Measurements from ENCODE around the gene TMEM237.

TMEM237 gene

DNA sequence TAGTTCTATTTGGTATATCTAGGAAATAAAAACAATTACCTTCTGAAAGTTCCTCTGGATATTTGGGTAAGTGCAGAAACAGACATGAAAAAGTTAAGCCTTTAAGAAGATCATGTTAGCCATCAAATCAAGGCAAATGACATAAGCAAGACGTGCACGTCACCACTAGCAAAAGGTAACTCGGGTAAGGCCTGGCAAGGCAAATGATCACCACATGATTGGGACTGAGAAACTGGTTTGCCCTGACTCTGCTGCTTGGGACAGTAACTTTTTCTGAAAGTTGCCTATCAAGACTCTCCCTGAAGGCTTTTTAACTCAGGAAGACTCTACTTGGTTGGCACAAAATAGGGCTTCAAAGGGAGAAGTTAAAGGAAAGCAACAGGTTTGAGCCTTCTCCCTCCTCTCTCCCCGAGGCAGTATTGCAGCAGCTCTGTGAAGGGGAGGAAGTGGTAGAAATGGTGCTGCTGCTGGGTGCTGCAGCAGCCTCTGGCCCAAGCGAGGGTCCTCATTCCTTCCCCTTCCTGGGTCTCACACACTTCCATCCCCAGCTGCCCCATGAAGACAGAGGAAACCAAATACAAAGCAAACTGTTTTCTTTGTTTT lies 17.1 kb upstream of the TMEM237 start:
- H2AFZ ChIP-seq (ENCODE audit: low read depth): no peak overlapping the region
- no peaks in the 10 kb centered on the region for H3K27me3 ChIP-seq (ENCODE audit: insufficient read depth, low read depth)
- no peak overlapping the region for H3K9ac ChIP-seq
- no peak overlapping the region for H3K4me2 ChIP-seq
- TF ChIP-seq CTCF (conservative IDR thresholded peaks at IDR 0.05; ENCODE audit: low read depth, low read length): no peak
- no peak overlapping the region for H3K4me3 ChIP-seq (IDR thresholded peaks at IDR 0.05; ENCODE audit: insufficient read depth, low read depth, low read length)
- H4K20me1 ChIP-seq (ENCODE audit: insufficient read depth): no peaks in the 10 kb centered on the region
- H3K27ac ChIP-seq: no peak overlapping the region
- H3K4me1 ChIP-seq (ENCODE audit: low read depth, poor library complexity, severe bottlenecking): no peaks in the 10 kb centered on the region
- H3K79me2 ChIP-seq (ENCODE audit: insufficient read depth, low read depth): no peaks in the 10 kb centered on the region
- H3K36me3 ChIP-seq (ENCODE audit: insufficient read depth): no peaks in the 10 kb centered on the region

DNA sequence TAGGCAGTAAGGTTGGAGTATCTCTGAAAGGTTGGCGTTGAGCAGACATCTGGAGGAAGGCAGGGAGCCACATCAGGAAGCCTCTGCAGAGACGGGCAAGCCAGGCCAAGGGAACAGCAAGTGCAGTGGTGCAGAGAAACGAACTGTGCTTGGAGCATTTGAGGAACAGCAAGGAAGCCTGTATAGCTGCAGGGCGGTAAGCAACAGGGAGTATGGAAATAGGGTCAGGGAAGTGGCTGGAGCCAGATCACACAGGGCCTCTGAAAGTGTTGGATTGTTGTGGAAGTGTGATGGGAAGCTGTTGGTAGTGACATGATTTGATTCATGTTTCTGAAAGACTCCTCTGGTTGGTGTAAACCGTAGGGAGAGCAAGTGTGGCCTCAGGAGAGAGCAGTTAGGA lies 13.4 kb upstream of the TMEM237 start:
- H3K36me3 ChIP-seq (ENCODE audit: insufficient read depth): no peaks in the 10 kb centered on the region
- H3K4me1 ChIP-seq (ENCODE audit: low read depth, poor library complexity, severe bottlenecking): no peaks in the 10 kb centered on the region
- H3K27ac ChIP-seq: no peak overlapping the region
- H3K79me2 ChIP-seq (ENCODE audit: insufficient read depth, low read depth): no peaks in the 10 kb centered on the region
- no peaks in the 10 kb centered on the region for H3K27me3 ChIP-seq (ENCODE audit: insufficient read depth, low read depth)
- no peak overlapping the region for H3K4me2 ChIP-seq
- no peak for TF ChIP-seq CTCF (conservative IDR thresholded peaks at IDR 0.05; ENCODE audit: low read depth, low read length)
- no peak overlapping the region for H2AFZ ChIP-seq (ENCODE audit: low read depth)
- H3K9ac ChIP-seq: no peak overlapping the region
- no peak overlapping the region for H3K4me3 ChIP-seq (IDR thresholded peaks at IDR 0.05; ENCODE audit: insufficient read depth, low read depth, low read length)
- H4K20me1 ChIP-seq (ENCODE audit: insufficient read depth): no peaks in the 10 kb centered on the region

DNA sequence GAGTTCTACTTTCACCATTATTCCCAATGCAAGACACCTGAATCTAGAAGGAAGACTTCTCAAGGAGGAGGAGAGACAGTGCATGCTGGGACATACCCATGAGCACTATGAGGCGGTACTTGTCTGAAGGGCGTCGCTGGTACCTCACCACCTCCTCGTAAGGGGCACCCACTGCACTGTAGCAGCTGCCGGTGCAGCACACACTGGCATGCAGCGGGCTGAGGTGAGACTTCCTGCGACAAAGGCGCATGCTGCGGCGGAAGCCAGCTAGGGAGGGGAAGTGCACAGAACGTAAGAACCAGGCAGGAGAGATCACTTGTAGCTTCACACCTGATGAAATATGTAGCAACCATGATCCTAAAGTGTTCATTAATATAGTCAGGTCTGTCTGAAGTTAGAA lies 12.8 kb upstream of the TMEM237 start:
- Histone ChIP-seq H3K36me3 (ENCODE audit: insufficient read depth) (no peaks in the 10 kb centered on the region), H4K20me1 (ENCODE audit: insufficient read depth) (no peaks in the 10 kb centered on the region), H3K4me2 (no peak overlapping the region), H3K79me2 (ENCODE audit: insufficient read depth, low read depth) (no peaks in the 10 kb centered on the region), H2AFZ (ENCODE audit: low read depth) (no peak overlapping the region), H3K27me3 (ENCODE audit: insufficient read depth, low read depth) (no peaks in the 10 kb centered on the region), H3K4me1 (ENCODE audit: low read depth, poor library complexity, severe bottlenecking) (no peaks in the 10 kb centered on the region), H3K9ac (no peak overlapping the region), H3K27ac (no peak overlapping the region), H3K4me3 (IDR thresholded peaks at IDR 0.05; ENCODE audit: insufficient read depth, low read depth, low read length) (no peak overlapping the region)
- no peak for TF ChIP-seq CTCF (conservative IDR thresholded peaks at IDR 0.05; ENCODE audit: low read depth, low read length)

DNA sequence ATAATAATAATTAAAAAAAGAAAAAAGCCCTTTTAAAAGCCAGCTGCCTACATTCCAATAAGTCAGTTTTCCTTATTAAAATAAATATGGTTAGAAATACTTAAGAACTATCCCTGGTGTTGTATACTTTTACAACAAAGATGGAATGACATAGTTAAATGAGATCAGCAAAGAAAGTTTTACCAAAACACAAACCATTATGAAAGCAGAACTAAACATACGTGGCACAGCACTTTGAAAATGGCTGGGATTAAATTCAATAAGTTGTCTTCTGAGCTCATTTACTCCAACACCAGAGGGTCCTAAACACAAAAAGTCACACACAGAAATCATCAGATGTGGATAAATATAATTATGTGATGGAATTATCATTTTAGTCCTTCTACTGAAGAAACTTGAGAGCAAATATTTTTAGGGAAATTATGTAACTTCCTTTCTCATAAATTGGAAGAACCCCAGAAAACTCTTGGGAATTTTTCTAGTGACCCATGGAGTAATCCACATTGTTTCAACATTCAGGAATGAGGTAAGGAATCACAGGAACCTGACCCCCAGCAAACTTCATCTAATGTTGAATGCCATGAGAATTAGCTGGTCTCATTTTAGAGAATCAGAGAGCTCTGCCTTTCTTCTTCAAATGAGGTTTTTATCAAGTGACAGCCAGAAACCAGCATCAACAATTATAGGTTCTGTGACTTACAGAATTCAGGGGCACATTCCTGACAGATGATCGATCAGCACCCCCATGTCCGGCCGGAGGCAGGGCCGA lies 11.5 kb upstream of the TMEM237 start:
- no peak overlapping the region for H3K4me2 ChIP-seq
- H3K9ac ChIP-seq: no peak overlapping the region
- H3K4me3 ChIP-seq (IDR thresholded peaks at IDR 0.05; ENCODE audit: insufficient read depth, low read depth, low read length): no peak overlapping the region
- no peaks in the 10 kb centered on the region for H3K4me1 ChIP-seq (ENCODE audit: low read depth, poor library complexity, severe bottlenecking)
- H3K36me3 ChIP-seq (ENCODE audit: insufficient read depth): no peaks in the 10 kb centered on the region
- no peaks in the 10 kb centered on the region for H3K79me2 ChIP-seq (ENCODE audit: insufficient read depth, low read depth)
- no peaks in the 10 kb centered on the region for H4K20me1 ChIP-seq (ENCODE audit: insufficient read depth)
- H3K27ac ChIP-seq: no peak overlapping the region
- no peaks in the 10 kb centered on the region for H3K27me3 ChIP-seq (ENCODE audit: insufficient read depth, low read depth)
- TF ChIP-seq CTCF (conservative IDR thresholded peaks at IDR 0.05; ENCODE audit: low read depth, low read length): no peak
- H2AFZ ChIP-seq (ENCODE audit: low read depth): no peak overlapping the region

All from KMS-11 (cell line).